ENCODE results near the gene NINJ1.

DNA sequence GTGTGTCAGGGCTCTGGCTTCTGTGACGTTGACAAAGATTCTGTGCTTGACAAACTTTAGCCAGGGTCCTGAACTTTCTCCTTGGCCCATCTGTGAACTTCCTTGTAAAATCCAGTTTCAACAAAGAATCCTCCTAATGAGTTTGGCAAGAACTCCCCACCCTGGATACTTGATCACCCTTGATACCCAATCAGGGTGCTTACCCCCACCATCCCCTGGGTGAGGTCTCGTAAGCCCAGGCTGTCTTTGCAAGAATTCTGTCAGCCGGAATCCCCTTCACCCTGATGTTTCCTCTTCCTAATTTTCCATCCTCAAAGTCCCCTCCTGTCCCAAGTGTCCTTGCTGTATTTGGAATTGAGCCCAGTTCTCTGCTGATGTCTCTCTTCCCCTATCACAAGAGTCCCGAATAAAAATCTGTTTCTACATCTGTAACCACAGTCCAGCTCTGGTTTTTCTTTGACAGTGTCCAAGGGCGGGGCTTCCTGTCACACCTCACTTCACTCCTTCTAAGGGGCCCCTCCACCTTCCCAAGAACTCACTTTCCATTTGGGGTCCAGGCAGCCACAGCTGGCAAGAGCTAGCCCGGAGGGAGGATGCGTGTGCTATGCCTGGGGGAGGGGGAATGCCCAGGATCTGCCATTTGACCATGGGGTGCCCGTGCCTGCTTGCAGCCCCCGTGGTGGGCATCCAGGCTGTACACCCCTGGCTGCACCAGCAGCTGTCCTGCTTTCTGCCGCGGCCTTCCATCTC lies 40.7 kb downstream of the NINJ1 start:
- no peak for TF ChIP-seq EZH2 (IDR thresholded peaks at IDR 0.05; ENCODE audit: borderline replicate concordance, insufficient read depth, low read depth, low read length, poor library complexity, severe bottlenecking)
- TF ChIP-seq, protein P1, sequence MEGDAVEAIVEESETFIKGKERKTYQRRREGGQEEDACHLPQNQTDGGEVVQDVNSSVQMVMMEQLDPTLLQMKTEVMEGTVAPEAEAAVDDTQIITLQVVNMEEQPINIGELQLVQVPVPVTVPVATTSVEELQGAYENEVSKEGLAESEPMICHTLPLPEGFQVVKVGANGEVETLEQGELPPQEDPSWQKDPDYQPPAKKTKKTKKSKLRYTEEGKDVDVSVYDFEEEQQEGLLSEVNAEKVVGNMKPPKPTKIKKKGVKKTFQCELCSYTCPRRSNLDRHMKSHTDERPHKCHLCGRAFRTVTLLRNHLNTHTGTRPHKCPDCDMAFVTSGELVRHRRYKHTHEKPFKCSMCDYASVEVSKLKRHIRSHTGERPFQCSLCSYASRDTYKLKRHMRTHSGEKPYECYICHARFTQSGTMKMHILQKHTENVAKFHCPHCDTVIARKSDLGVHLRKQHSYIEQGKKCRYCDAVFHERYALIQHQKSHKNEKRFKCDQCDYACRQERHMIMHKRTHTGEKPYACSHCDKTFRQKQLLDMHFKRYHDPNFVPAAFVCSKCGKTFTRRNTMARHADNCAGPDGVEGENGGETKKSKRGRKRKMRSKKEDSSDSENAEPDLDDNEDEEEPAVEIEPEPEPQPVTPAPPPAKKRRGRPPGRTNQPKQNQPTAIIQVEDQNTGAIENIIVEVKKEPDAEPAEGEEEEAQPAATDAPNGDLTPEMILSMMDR (IDR thresholded peaks at IDR 0.05): no peak
